ENCODE measurements around the gene TTLL10. TPM values are rescaled to one million over a fixed set of nuclear protein-coding genes. Genes with fewer than 3 reads are reported as not detected.

Gene TTLL10
- total RNA-seq, 1 donor from 2014 or later, result not detected

GRCh38 chr1:1169429-1170214, 4.1 kb upstream of the TTLL10 start:
- H3K4me1 ChIP-seq, result peaks cover 14% of the 10 kb centered on the region
- H3K4me3 ChIP-seq, result no peak overlapping the region
- DNase-seq (ENCODE audit: extremely low spot score in 2 of 2), result no peak
- no peak for TF ChIP-seq POLR2A (IDR thresholded peaks at IDR 0.05)
- no peak for TF ChIP-seq CTCF (IDR thresholded peaks at IDR 0.05)
- no peak for TF ChIP-seq POLR2AphosphoS5 (IDR thresholded peaks at IDR 0.05; ENCODE audit: insufficient read depth in 1 of 2, low read depth in 1 of 2)
- H3K27me3 ChIP-seq, result no peaks in the 10 kb centered on the region
- H3K36me3 ChIP-seq, result no peaks in the 10 kb centered on the region
- intact Hi-C loops (cut with DNase I), result no loop called here
- H3K9me3 ChIP-seq, result no peaks in the 10 kb centered on the region
- no peak overlapping the region for H3K27ac ChIP-seq

- TF ChIP-seq CTCF (IDR thresholded peaks at IDR 0.05) (no peak), POLR2A (IDR thresholded peaks at IDR 0.05) (no peak), POLR2AphosphoS5 (IDR thresholded peaks at IDR 0.05; ENCODE audit: insufficient read depth in 1 of 2, low read depth in 1 of 2) (no peak)
- H3K36me3 ChIP-seq, result no peaks in the 10 kb centered on the region
- peaks cover 14% of the 10 kb centered on the region for H3K4me1 ChIP-seq
- no peak overlapping the region for H3K27ac ChIP-seq
- no peaks in the 10 kb centered on the region for H3K27me3 ChIP-seq
- no peaks in the 10 kb centered on the region for H3K9me3 ChIP-seq
- DNase-seq (ENCODE audit: extremely low spot score in 2 of 2), result no peak
- no peak overlapping the region for H3K4me3 ChIP-seq
- intact Hi-C loops (cut with DNase I), result no loop called here
Observed at GRCh38 chr1:1170215-1171091, 3.2 kb upstream of the TTLL10 start.

GRCh38 chr1:1171161-1171545, 2.5 kb upstream of the TTLL10 start:
- no peaks in the 10 kb centered on the region for H3K36me3 ChIP-seq
- H3K4me1 ChIP-seq, result peaks cover 14% of the 10 kb centered on the region

GRCh38 chr1:1171546-1172340, 1.9 kb upstream of the TTLL10 start:
- Histone ChIP-seq H3K27ac (no peak overlapping the region), H3K36me3 (no peaks in the 10 kb centered on the region), H3K4me3 (no peak overlapping the region), H3K27me3 (no peaks in the 10 kb centered on the region), H3K9me3 (no peaks in the 10 kb centered on the region), H3K4me1 (peaks cover 9% of the 10 kb centered on the region)
- no peak for DNase-seq (ENCODE audit: extremely low spot score in 2 of 2)
- intact Hi-C loops (cut with DNase I), result no loop called here
- TF ChIP-seq POLR2AphosphoS5 (IDR thresholded peaks at IDR 0.05; ENCODE audit: insufficient read depth in 1 of 2, low read depth in 1 of 2) (no peak), CTCF (IDR thresholded peaks at IDR 0.05) (no peak), POLR2A (IDR thresholded peaks at IDR 0.05) (no peak)

More at GRCh38 chr1:1171161-1171545, 2.5 kb upstream of the TTLL10 start:
- no peak for DNase-seq (ENCODE audit: extremely low spot score in 2 of 2)
- TF ChIP-seq CTCF (IDR thresholded peaks at IDR 0.05) (no peak), POLR2A (IDR thresholded peaks at IDR 0.05) (no peak), POLR2AphosphoS5 (IDR thresholded peaks at IDR 0.05; ENCODE audit: insufficient read depth in 1 of 2, low read depth in 1 of 2) (no peak)
- Histone ChIP-seq H3K4me3 (no peak overlapping the region), H3K27ac (no peak overlapping the region), H3K9me3 (no peaks in the 10 kb centered on the region), H3K27me3 (no peaks in the 10 kb centered on the region)
- intact Hi-C loops (cut with DNase I), result no loop called here

All from vagina (tissue), 2 donors.